HepG2 (cell line): ENCODE results near the gene SLC8B1. TPM values are rescaled to one million over a fixed set of nuclear protein-coding genes. Genes with fewer than 3 reads are reported as not detected.

Experiments used
- ARID4A ChIP-seq: sonication (generic); formaldehyde crosslinking; IDR thresholded peaks from 2 replicates; pipeline ENCODE4 v1.5.0; 2020; ENCODE audit warnings: mild to moderate bottlenecking, missing genetic modification reagents, borderline replicate concordance
- ATF7-NPFF ChIP-seq: sonication (generic); formaldehyde crosslinking; IDR thresholded peaks from 2 replicates; pipeline ENCODE4 v1.8.1; 2023; ENCODE audit warnings: mild to moderate bottlenecking, low read depth, missing genetic modification reagents, moderate library complexity
- CSRNP2 ChIP-seq: sonication (generic); formaldehyde crosslinking; conservative IDR thresholded peaks from 2 replicates; pipeline ENCODE4 v1.8.0; 2022; ENCODE audit warnings: low read depth, missing genetic modification reagents
- GFI1 ChIP-seq: sonication (generic); formaldehyde crosslinking; IDR thresholded peaks from 2 replicates; pipeline ENCODE4 v1.5.0; 2020; ENCODE audit warnings: missing genetic modification reagents, mild to moderate bottlenecking, borderline replicate concordance
- HES4 ChIP-seq: sonication (generic); formaldehyde crosslinking; IDR thresholded peaks from 2 replicates; pipeline ENCODE4 v1.9.0; 2021; ENCODE audit warnings: mild to moderate bottlenecking, missing genetic modification reagents, borderline replicate concordance
- HOXA3 ChIP-seq: sonication (generic); formaldehyde crosslinking; IDR thresholded peaks from 2 replicates; pipeline ENCODE4 v1.5.0; 2020; ENCODE audit warnings: missing genetic modification reagents
- MAFF ChIP-seq: IDR thresholded peaks from 2 replicates; pipeline ENCODE4 v1.6.1; 2011; ENCODE audit warnings: low read depth, low read length, improper control_type of control experiment
- MLLT10 ChIP-seq: sonication (generic); formaldehyde crosslinking; IDR thresholded peaks from 2 replicates; pipeline ENCODE4 v1.4.0; 2020; ENCODE audit warnings: missing genetic modification reagents
- ONECUT2 ChIP-seq: sonication (generic); formaldehyde crosslinking; IDR thresholded peaks from 2 replicates; pipeline ENCODE4 v1.4.0; 2020; ENCODE audit warnings: missing genetic modification reagents
- RERE ChIP-seq: IDR thresholded peaks from 2 replicates; pipeline ENCODE4 v1.6.1; 2016; ENCODE audit warnings: low read depth, missing genetic modification reagents, missing compliant biosample characterization
- ZFP36L1 ChIP-seq: sonication (generic); formaldehyde crosslinking; IDR thresholded peaks from 2 replicates; pipeline ENCODE4 v1.8.0; 2022; ENCODE audit warnings: mild to moderate bottlenecking, missing genetic modification reagents, moderate library complexity
- ZNF44 ChIP-seq: sonication (generic); formaldehyde crosslinking; IDR thresholded peaks from 2 replicates; pipeline ENCODE4 v1.5.1; 2020; ENCODE audit warnings: mild to moderate bottlenecking, missing genetic modification reagents
- ZNF552 ChIP-seq: sonication (generic); formaldehyde crosslinking; IDR thresholded peaks from 2 replicates; pipeline ENCODE4 v1.9.0; 2022; ENCODE audit warnings: missing genetic modification reagents, mild to moderate bottlenecking, borderline replicate concordance
- ZNF639 ChIP-seq: conservative IDR thresholded peaks from 2 replicates; pipeline ENCODE4 v1.6.1; 2018; ENCODE audit warnings: missing genetic modification reagents
- ZNF879 ChIP-seq: sonication (generic); formaldehyde crosslinking; IDR thresholded peaks from 2 replicates; pipeline ENCODE4 v1.8.1; 2023; ENCODE audit warnings: missing genetic modification reagents
- polyA plus RNA-seq, 8 experiments: library from polyadenylated mRNA; depleted of rRNA in 3 of 8; stranded (reverse) in 7 of 8; unstranded in 1 of 8; fragments of >200 nt; fragmentation: Illumina TruSeq in 4 of 8; extraction: Trizol in 4 of 8; gene quantifications; 2 replicates each; pipeline versions ENCODE4 v1.2.1 to v1.2.3, GENCODE V29; 2011 to 2016; ENCODE audit warnings: low read depth in 4 of 8, missing spikeins in 1 of 8, mixed read lengths in 1 of 8; ENCODE audit not compliant: insufficient read depth in 1 of 8
- total RNA-seq, 5 experiments: library from RNA; depleted of rRNA; stranded (reverse); fragments of >200 nt; fragmentation: Illumina TruSeq; extraction: Trizol; gene quantifications; 2 replicates each; pipeline ENCODE4 v1.2.3, GENCODE V29; 2016; ENCODE audit warnings: low read depth in 1 of 5

The SLC8B1 gene
- total and polyA plus RNA-seq, 2 of the 13 experiments (the other 11 are each of a cell fraction or from before 2014, with no cell fraction given) = 6.8 to 8.0 TPM

- TF ChIP-seq ZFP36L1 (CRISPR knock-in tag) = no peak
- no peak for TF ChIP-seq MAFF
- TF ChIP-seq HOXA3 (CRISPR knock-in tag) = peak; percentile 37
- no peak for TF ChIP-seq ATF7-NPFF (CRISPR knock-in tag)
- no peak for TF ChIP-seq CSRNP2 (CRISPR knock-in tag)
- peak; percentile 51; the same call in 1 of the 2 replicates for TF ChIP-seq ARID4A (CRISPR knock-in tag)
- 0 out of 2 replicates have a peak, but pooled peaks have one; percentile 28 for TF ChIP-seq GFI1 (CRISPR knock-in tag)
- no peak for TF ChIP-seq ONECUT2 (CRISPR knock-in tag)
- TF ChIP-seq RERE (CRISPR knock-in tag) = no peak
- TF ChIP-seq ZNF44 (CRISPR knock-in tag) = no peak
- no peak for TF ChIP-seq ZNF639 (CRISPR knock-in tag)
- no peak for TF ChIP-seq MLLT10 (CRISPR knock-in tag)
- TF ChIP-seq HES4 (CRISPR knock-in tag) = no peak
- no peak for TF ChIP-seq ZNF552 (CRISPR knock-in tag)
- TF ChIP-seq ZNF879 (CRISPR knock-in tag) = no peak
These were observed 62.9 kb downstream of the SLC8B1 start (continued) for GRCh38 chr12:113271853-113272561.
